Measurements from ENCODE around the gene SEMA4C. TPM values are rescaled to one million over a fixed set of nuclear protein-coding genes. Genes with fewer than 3 reads are reported as not detected.
A peak's percentile ranks its signal among the peaks of the same experiment; 100 is the strongest.

SEMA4C gene
- total and polyA plus RNA-seq, 9 of the 15 experiments (the other 6 are each of a cell fraction or from before 2014, with no cell fraction given): 0.32 to 59.7 (median 23.9) TPM

- Histone ChIP-seq H3K4me3 (no peak overlapping the region), H3K79me2 (ENCODE audit: control insufficient read depth, insufficient read depth, low read length) (peaks cover 33% of the 10 kb centered on the region), H3K9ac (ENCODE audit: insufficient read depth in 1 of 2, low read depth in 2 of 2, low read length in 2 of 2) (no peak overlapping the region), H3K9me3 (replicated peaks; ENCODE audit: control insufficient read depth, insufficient read depth, low read depth, low read length) (peaks cover 9% of the 10 kb centered on the region; the same call in 1 of the 2 replicates), H3K4me2 (ENCODE audit: insufficient read depth, low read length) (peak overlapping the region; percentile 27), H3K36me3 (ENCODE audit: control insufficient read depth, insufficient read depth, low read length) (peaks cover 7% of the 10 kb centered on the region; the same call in 2 of the 3 replicates), H4K20me1 (replicated peaks; ENCODE audit: control insufficient read depth, insufficient read depth, low read length) (no peaks in the 10 kb centered on the region), H3K9me1 (ENCODE audit: control insufficient read depth, insufficient read depth, low read length) (no peaks in the 10 kb centered on the region), H3K27me3 (ENCODE audit: control insufficient read depth in 2 of 2, insufficient read depth in 2 of 2, low read length in 2 of 2) (no peaks in the 10 kb centered on the region), H2AFZ (ENCODE audit: low read depth, low read length) (no peak overlapping the region), H3K4me1 (replicated peaks in 1 of 2; ENCODE audit: control insufficient read depth in 2 of 2, insufficient read depth in 2 of 2, low read length in 2 of 2) (peaks cover 69 to 73% of the 10 kb centered on the region in 2 experiments), H3K27ac (ENCODE audit: extremely low read depth, low read depth, low read length) (peak overlapping the region; percentile 18; the same call in 1 of the 3 replicates)
- in situ Hi-C loops (cut with MboI) (no loop called here), intact Hi-C loops (cut with micrococcal nuclease) (no loop called here)
- ChIA-PET POLR2A (interaction anchor here (0.6 to 1.6 kb wide), 4 partner anchors 19 to 94 kb away, joined by 3 to 5 read pairs (median 3); no protein-coding TSS in a partner anchor), CTCF (ENCODE audit: low intra/inter-chr PET ratio) (no interaction called here)
- TF ChIP-seq ZBTB33 (CRISPR knock-in tag; IDR thresholded peaks at IDR 0.05) (0 out of 2 replicates have a peak, but pooled peaks have one; percentile 26), ZNF668 (CRISPR knock-in tag; IDR thresholded peaks at IDR 0.05) (0 out of 2 replicates have a peak, but pooled peaks have one; percentile 11), NFIC (IDR thresholded peaks at IDR 0.05) (peak; percentile 60), ZNF274 (IDR thresholded peaks at IDR 0.05; ENCODE audit: borderline replicate concordance, low read depth, low read length) (peak; percentile 69; the same call in 1 of the 2 replicates), ZBTB11 (CRISPR knock-in tag; IDR thresholded peaks at IDR 0.05) (no peak)
- ATAC-seq: no peak
- 92% methylated on average over 17 of the region's 22 CpGs for WGBS (ENCODE audit: insufficient coverage, low coverage, missing lambda C conversion rate)
- BruUV-seq (replicated peaks): no TSS peak
- no peak for FAIRE-seq
- no peak for DNase-seq (ENCODE audit: extremely low read depth in 1 of 4, low spot score in 3 of 4)
Observed at GRCh38 chr2:96916646-96917543, 47.0 kb upstream of the SEMA4C start.
